Fibroblast of pulmonary artery (primary cell): ENCODE data around the gene TMTC1.

Experiments
- DNase-seq: peaks from one replicate; pipeline ENCODE4 v3.0.0-alpha.2; 2010; ENCODE audit warnings: low read depth
- H3K4me3 ChIP-seq: replicated peaks from 2 replicates; pipeline ENCODE4 v1.5.1; 2011; ENCODE audit warnings: low read depth, mild to moderate bottlenecking, control low read depth, low read length, moderate library complexity
- CTCF ChIP-seq: IDR thresholded peaks from 2 replicates; pipeline ENCODE4 v1.5.1; 2011; ENCODE audit warnings: mild to moderate bottlenecking, control low read depth, low read length, inconsistent platforms; ENCODE audit errors: missing control alignments

The TMTC1 gene

DNA sequence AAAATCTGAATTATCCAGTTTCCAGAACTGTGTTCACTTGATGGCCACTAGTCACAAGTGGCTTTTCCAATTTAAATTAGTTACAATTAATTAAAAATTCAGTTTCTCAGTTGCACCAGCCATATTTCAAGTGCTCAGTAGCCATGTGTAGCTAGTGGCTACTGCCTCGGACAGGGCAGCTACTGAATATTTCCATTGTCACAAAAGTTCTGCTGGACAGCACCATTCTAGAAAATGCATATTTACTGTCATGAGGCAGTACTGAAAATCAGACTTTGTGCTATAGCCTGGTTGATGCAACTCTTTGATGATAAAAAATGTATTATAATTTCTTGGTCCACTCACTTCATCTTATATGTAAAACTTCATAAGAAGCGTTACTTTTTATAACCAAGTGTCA lies 274.8 kb downstream of the TMTC1 start:
- DNase-seq: no peak
- no peak for TF ChIP-seq CTCF

DNA sequence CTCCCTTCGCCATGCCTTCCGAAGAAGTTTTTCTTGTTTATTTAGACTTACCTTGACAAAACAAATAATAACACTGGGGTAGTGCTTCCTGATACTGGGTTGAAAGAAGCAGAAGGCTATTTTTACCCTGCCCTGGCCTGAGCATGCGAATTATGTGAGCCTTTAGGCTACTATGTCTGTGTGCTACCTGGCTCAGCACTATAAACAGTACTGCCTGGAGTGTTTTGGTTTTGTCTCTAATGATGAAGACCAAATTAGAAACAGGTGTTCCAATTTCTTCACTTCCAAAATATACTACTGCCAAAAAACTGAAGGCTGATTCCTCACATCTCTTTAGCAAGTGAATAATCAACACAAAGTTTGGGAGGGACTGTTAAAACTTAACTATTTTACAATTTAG lies 278.6 kb downstream of the TMTC1 start:
- TF ChIP-seq CTCF: no peak
- no peak overlapping the region for H3K4me3 ChIP-seq
- no peak for DNase-seq

More for the DNA sequence above, 274.8 kb downstream of the TMTC1 start:
- no peak overlapping the region for H3K4me3 ChIP-seq

DNA sequence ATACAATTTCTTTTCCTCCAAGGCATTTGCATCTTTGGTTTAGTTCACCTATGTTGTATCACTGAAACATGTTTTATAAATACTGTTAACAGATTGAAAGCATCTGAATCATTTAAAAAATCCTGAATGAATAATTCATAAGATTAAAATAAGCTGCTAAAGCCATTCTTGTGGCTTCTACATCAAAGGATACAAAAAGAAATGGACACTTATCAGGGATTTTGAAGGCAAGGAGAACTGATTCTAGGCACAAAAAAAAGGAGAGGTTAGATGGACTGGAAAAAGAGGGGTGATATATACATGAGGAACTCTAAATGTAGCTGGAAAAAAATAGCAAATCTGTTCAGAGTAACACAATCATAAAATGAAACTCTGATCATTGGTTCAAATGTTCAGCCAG lies 280.5 kb downstream of the TMTC1 start:
- DNase-seq: no peak
- TF ChIP-seq CTCF: no peak
- no peak overlapping the region for H3K4me3 ChIP-seq

DNA sequence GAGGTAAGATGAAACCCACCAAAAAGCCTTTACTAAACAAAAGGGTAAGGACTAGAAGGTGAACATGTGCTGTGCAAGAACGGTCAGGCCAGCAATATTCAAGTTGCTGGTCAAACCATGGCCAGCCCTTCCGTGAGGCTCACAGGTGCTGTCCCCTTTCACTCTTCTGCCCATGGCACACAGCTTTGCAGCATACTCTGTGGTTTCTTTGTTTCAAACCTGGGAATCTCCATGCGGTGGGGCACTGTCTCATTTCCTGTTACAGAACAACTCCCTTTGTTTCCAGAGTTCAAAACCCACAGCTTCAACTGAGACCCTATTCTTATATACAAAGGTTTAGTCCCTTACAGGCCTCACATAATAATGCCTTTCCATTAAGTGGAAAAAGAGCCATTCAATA lies 284.5 kb downstream of the TMTC1 start:
- H3K4me3 ChIP-seq: no peak overlapping the region
- no peak for DNase-seq
- TF ChIP-seq CTCF: no peak

GRCh38 chr12:29497588-29497987 lies 286.2 kb downstream of the TMTC1 start, which contains the start of gene OVCH1:
TSS of gene OVCH1 (minus strand) at chr12:29497686. CDS start at chr12:29497686, 0 bp downstream.
- TF ChIP-seq CTCF: no peak
- DNase-seq: no peak
- no peak within 1 kb of the TSS for H3K4me3 ChIP-seq

- no peak for DNase-seq
- TF ChIP-seq CTCF: no peak
- no peak overlapping the region for H3K4me3 ChIP-seq
Measured at GRCh38 chr12:29492891-29493290, 290.9 kb downstream of the TMTC1 start.

DNA sequence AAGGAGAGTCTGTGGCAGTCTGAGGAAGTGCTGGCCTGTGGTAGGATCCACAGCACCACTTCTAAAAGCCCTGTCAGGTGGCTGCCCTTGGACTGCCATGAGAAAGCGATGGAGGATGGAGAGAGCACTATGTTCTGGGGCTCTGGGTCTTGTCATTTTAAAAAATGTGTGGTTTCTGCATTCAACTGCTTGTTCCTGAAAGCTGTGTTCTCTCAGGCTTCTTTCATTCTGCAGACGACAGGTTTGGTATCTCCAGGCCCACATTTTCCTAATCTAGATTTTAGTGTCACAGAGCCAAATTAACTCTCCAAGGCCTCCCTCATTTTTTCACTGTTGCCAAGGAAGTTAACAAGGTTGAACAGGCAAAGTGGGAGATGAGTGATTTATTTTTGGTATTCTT lies 296.8 kb downstream of the TMTC1 start:
- DNase-seq: no peak
- no peak overlapping the region for H3K4me3 ChIP-seq
- TF ChIP-seq CTCF: no peak
